Tracheal epithelial cell (primary cell): ENCODE results near the gene CLDN9. TPM values are rescaled to one million over a fixed set of nuclear protein-coding genes. Genes with fewer than 3 reads are reported as not detected.

Experiments used
- total RNA-seq: library from RNA; depleted of rRNA; stranded (reverse); fragments of >200 nt; gene quantifications from 2 replicates; pipeline ENCODE4 v1.2.1, GENCODE V29; 2014

The CLDN9 gene, protein sequence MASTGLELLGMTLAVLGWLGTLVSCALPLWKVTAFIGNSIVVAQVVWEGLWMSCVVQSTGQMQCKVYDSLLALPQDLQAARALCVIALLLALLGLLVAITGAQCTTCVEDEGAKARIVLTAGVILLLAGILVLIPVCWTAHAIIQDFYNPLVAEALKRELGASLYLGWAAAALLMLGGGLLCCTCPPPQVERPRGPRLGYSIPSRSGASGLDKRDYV
- total RNA-seq, result not detected in 2 replicates

DNA sequence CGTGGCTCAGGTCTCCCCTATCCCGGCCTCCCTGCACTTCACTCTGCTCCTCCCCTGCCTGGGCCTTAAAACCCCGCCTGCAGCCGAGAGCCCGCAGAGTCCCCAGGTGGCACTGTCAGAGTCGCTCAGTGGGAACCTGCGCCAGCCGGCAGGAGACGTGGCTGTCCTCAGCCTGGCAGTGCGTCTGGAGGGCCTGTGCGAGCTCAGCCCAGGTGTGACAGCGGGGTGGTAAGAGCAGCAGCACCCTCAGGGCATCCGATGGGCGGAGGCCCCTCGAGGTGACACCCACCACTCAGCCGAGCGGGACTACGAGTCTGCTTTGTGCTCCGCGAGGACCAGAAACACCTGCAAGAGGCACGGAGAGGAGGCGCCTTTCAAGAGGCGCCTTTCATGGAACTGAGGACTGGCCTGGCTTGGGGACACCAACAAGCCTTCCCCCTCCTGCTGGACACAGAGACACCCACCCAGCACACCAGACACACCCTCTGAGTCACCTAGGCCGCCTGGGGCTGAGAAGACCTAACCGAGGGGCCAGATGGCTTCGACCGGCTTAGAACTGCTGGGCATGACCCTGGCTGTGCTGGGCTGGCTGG lies at the start of gene CLDN9:
Gene CLDN9, plus strand, starts transcription at position 96 of the 593 bp plus-strand sequence. Its CDS starts 440 bp downstream, at position 536.

DNA sequence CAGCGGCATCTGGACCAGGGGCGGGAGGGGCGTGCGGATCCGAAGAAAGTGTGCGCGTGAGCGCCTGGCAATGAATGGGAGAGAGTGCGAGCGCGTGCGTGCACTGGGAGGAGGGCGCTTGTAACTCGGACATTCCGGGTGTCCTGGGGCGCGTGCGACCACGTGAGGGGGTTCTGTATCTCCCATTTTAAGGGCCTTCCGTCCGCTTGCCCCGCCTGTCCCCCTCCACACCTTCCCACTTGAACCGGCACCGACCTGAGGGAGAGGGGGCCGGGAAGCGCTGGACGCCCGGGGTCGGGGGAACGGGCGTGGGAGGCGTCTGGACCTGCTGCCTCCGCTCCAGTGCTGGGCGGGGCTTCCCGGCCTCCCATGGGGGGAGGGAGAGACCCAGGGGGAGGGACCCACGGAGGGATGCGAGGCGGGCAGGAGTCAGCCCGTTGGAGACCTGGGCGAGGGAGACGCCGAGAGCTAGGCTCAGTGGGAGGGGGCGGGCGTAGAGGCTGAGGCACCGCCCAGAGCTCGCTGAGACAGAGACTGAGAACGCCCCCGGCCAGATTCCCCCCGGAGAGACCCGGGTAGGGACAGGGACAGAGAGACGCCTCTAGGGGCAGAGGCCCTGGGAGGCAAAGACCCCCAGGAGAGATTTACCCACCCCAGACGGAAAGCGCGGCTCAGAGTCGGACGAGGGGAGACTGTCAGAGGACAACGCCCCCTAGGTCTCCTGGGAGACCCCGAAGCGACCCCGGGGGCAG lies 48.8 kb upstream of the CLDN9 start, which contains the start of gene KREMEN2:
Gene KREMEN2, plus strand, starts transcription at position 553 of the 752 bp plus-strand sequence. CDS start 246 bp downstream, outside the sequence.

DNA sequence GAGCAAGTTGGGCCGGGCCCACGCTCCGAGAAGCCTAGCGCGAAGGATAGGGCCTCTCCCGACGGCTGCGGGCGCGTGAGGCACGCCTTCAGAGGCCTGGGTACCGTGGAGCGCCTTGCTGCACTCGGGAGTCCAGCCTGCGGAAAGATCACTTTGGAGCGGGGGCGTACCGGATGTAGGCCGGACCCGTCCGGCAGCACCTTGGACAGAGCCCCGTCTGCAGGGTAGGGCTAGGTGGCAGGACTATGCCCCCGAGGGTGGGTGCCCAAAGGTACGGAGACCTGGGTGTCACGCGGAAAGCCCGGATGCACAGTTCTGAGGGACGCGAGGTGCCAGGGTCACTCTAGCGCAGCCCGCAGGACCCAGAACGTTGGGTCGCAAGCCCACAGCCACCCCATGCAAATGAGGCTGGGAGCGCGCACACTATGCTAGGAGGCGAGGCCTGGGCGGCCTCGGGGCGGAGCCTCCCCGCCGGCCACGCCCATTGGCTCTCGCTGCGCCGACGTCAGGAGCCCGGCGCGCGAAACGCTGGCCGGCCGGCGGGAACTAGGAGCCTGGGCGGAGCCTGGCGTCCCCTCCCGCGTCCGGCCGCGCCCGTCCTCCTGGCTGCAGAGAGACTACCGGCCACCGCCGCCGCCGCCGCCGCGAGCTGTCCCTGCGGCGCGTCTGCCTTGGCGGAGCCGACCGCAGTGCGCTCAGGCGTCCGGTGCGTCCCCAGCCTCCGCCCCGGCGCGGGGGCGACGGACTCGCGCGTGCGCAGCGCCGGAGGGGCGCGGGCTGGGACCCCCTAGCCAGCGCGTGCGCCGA lies 43.8 kb upstream of the CLDN9 start, which contains the start of gene PAQR4:
Gene PAQR4, plus strand, starts transcription at position 611 of the 807 bp plus-strand sequence. CDS start 327 bp downstream, outside the sequence.

DNA sequence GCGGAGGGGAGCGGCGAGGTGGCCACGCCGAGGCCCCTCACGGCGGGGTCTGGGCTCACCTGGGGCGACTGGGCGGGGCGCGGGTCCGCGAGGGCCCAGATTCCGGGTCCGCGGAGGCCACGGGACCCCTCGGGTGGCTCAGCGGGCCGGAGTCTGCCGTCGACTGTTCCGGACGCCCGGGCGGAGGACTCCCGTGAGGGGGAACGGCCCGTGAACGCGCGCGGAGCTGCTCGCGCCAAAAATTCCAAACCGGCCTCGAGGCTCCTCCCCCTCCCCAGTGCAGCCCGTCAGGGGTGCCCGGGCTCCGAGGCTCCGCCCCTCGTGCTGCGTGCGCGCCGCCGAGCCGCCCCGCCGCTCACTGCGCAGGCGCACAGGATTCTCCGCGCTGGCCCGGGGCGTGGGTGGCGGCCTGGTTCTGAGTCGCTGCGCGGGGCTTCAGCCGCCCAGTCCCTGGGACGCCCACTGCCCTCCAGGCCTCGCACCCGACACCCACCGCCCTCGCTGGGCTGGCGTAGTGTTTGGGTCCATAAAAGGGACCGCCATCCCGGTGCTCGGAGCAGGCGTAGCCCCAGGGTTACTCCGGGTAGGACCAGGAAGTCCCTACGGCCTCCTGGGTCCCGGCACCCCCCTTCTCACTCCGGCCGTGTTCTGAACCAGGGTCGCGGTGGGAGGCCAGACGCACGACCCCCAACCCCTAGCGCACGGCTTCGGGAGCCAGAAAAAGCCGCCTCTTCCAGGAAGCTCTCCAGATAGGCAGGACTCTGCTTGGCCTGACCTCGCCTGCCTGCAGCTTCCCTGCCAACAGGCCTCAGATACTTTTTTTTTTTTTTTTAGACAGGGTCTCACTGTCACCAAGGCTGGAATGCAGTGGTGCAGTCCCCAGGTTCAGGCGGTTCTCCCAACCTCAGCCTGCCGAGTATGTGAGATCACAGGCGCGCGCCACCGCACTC lies 32.2 kb upstream of the CLDN9 start, which contains the start of gene PKMYT1:
Gene PKMYT1, minus strand, starts transcription at position 220 of the 950 bp plus-strand sequence. CDS start 789 bp downstream, outside the sequence.

DNA sequence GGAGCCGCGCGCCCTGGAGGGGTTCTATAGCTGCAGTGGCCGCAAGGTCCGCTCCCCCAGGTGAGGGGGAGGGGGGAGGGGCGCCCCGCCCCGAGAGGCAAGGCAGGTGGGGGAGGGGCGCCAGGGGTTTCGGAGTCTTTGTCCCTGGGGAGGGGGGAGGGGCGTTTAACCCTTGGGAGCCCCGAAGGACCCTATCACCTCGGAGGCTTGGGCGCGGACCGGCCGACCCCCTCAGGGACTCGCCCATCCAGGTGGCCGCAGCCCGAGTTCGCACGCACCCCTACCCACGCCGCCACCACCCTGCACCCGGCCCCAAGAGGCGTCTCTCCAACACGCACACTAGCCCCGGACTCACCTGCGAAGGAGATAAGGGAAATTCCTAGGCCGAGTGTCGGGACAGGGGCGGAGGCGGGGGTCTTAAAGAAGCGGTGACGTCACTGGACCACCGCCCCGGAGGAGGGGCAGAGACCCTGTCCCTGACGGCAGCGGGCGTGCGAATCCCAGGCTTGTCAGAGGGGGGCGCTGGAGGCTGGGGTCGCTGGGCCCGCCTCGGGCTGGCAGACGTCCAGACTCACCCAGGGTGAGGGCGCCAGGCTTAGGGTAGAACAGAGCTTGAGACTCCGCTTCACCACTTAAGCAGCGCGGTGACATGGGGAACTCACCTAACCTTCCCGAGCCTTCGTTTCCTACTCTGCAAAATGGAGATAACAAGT lies 5.2 kb downstream of the CLDN9 start, which contains the start of gene CLDN6:
Gene CLDN6, minus strand, starts transcription at position 390 of the 713 bp plus-strand sequence. CDS start 2,162 bp downstream, outside the sequence.

DNA sequence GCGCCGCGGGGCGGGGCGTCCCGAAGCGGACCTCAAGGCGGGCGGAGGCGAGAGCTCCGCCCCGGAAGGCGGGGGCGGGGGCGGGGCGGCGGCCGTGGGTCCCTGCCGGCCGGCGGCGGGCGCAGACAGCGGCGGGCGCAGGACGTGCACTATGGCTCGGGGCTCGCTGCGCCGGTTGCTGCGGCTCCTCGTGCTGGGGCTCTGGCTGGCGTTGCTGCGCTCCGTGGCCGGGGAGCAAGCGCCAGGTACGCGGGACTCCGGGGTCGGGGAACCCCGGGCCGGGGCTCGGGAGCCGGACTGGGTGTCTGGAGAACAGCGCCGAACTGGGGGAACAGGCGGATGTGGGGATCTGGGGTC lies 7.5 kb downstream of the CLDN9 start, which contains the start of gene TNFRSF12A:
Gene TNFRSF12A, plus strand, starts transcription at position 122 of the 357 bp plus-strand sequence. Its CDS starts 30 bp downstream, at position 152.

DNA sequence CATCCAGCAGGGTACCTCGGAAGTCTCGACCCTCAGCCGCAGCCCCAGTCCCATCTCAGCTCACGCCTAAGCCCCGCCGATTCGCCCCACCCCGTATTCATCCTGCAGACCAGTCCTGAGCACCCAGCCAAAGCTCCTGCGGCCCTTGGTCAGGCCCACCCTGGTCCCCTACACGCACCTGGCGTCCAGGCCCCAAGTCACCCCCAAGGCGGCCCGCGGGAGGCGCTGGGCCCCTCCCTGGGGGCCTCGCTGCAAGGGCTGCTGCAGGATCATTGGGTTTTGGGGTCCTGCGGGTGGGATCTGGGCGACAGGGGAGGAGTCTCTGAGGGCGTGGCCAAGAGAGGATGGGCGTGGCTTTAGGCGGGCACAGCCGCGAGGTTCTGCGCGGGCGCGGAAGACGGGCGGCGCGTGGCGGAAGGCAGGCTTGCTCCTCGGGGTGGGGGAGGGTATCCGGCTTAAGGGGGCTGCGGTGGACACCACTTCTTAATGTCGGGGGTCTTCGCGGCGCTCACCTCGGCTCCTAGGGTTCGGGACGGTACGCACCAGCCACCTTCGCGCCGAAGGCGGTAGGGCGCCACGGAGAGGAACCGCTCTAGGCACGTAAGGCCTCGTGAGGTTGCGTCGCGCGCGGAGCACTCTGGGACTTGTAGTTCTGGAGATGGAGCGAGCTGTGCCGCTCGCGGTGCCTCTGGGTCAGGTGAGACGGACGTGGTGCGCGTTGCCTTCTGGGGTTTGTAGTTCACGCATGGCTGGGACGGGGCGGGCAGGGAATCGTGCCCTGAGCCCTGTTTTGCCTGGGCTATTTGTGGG lies 11.2 kb downstream of the CLDN9 start, which contains the start of the genes HCFC1R1 and THOC6:
Gene HCFC1R1, minus strand, starts transcription at position 274 of the 810 bp plus-strand sequence. Its CDS starts 1 bp downstream, at position 273.
Gene THOC6, plus strand, starts transcription at position 367 of the 810 bp plus-strand sequence. Its CDS starts 292 bp downstream, at position 659.

DNA sequence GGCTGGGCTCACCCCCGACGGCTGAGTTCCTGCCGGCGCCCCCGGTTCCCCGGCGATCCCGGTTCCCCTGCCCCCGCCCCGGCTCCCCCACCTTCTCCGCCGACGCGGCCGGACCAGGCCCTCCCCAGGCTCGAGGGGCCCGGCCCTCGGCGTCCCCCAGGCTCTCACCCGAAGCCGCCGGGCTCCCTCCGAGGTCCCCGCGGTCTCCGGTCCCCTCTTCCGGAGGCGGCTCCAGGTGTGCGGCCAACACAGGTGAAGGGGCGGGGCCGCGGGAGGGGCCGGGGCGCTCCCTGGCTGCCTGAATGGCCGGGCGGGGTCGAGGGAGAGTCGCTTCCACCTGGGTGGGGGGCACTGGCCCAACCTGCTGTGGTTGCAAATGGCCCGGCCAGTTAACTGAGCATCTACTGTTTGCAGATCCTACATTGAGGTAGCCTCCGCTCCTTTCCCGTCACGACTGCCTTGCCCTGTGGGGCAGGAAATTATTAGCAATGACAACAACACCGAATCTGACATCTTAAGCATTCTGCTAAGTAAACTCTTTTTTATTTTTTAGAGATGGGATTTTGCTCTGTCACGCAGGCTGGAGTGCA lies 24.1 kb downstream of the CLDN9 start, which contains the start of gene BICDL2:
Gene BICDL2, minus strand, starts transcription at position 219 of the 590 bp plus-strand sequence. CDS start 1,448 bp downstream, outside the sequence.

DNA sequence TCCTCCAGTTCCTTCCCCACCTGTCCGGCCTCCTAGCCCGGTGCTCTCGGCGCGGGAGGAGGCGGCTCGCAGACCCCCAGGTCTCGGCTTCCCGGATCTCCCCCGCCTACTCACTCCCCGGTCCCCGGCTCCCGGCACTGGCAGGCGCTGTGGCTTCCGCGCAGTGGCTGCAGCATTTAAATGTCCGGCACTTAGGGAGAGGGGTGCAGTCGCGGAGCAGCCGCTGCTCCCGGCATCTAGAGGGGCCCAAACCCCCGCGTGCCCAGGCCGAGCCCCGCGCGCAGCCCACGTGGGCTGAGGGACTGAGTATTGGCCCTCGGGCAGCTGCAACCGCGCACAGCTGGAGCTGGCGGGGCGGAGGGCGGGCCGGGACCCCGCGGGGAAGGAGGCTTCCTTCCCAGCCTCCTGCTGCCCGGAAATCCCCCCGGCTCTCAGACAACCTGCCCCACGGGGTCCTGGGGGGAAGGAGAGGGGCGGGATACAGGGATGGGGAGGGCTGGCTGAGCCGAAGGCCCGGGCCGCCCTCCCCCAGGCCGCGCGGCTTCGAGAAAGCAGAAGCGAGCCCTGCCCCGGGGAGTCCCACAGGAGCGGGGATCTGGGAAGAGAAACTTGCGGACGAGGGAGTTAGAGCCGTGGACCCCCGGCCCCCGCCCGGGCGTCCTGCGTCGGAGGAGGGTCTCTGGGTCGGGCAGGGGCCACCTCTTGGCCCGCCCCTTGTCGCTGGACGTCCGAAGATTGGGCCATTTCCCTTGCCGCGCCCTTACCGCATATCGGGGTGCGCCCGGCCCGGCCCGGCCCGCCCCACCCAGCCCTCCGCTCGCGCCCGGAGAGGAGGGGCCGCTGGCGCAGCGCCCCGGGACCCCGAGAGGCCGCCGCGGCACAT lies 33.3 kb downstream of the CLDN9 start, which contains the start of gene MMP25:
Gene MMP25, plus strand, starts transcription at position 804 of the 883 bp plus-strand sequence. CDS start 357 bp downstream, outside the sequence.

Other genes with a start within 250 kb of the CLDN9 start
- 382 and 420 TPM in 2 replicates for gene ELOB, start 235.6 kb upstream of the CLDN9 start, total RNA-seq
- not detected in 2 replicates for gene PRSS33, start 225.4 kb upstream of the CLDN9 start, total RNA-seq
- not detected in 2 replicates for gene PRSS41, start 214.5 kb upstream of the CLDN9 start, total RNA-seq
- 5.8 and 8.7 TPM in 2 replicates for gene PRSS21, start 195.7 kb upstream of the CLDN9 start, total RNA-seq
- gene ZG16B, start 182.6 kb upstream of the CLDN9 start, total RNA-seq, result 0.64 and 1.4 TPM in 2 replicates
- gene PRSS22, start 154.8 kb upstream of the CLDN9 start, total RNA-seq, result 8.3 and 21.0 TPM in 2 replicates
- 39.2 and 75.9 TPM in 2 replicates for gene FLYWCH2, start 129.7 kb upstream of the CLDN9 start, total RNA-seq
- 41.9 and 48.4 TPM in 2 replicates for gene FLYWCH1, start 101.0 kb upstream of the CLDN9 start, total RNA-seq
- gene KREMEN2, start 48.6 kb upstream of the CLDN9 start, total RNA-seq, result 3.2 and 30.1 TPM in 2 replicates
- gene PAQR4, start 43.6 kb upstream of the CLDN9 start, total RNA-seq, result 7.2 and 17.4 TPM in 2 replicates
- gene PKMYT1, start 32.5 kb upstream of the CLDN9 start, total RNA-seq, result 0.43 and 1.9 TPM in 2 replicates
- 0.21 and 4.8 TPM in 2 replicates for gene CLDN6, start 5.3 kb downstream of the CLDN9 start, total RNA-seq
- 336 and 560 TPM in 2 replicates for gene TNFRSF12A, start 7.4 kb downstream of the CLDN9 start, total RNA-seq
- 8.3 and 21.7 TPM in 2 replicates for gene HCFC1R1, start 11.0 kb downstream of the CLDN9 start, total RNA-seq
- 20.9 and 35.4 TPM in 2 replicates for gene THOC6, start 11.1 kb downstream of the CLDN9 start, total RNA-seq
- gene BICDL2, start 24.0 kb downstream of the CLDN9 start, total RNA-seq, result 10.4 and 11.3 TPM in 2 replicates
- under 0.01 and 0.24 TPM in 2 replicates for gene MMP25, start 33.6 kb downstream of the CLDN9 start, total RNA-seq
- gene IL32, start 52.7 kb downstream of the CLDN9 start, total RNA-seq, result 1.1 and 115 TPM in 2 replicates
- gene ZSCAN10, start 86.4 kb downstream of the CLDN9 start, total RNA-seq, result not detected in 2 replicates
- 23.9 and 35.2 TPM in 2 replicates for gene ZNF205, start 99.7 kb downstream of the CLDN9 start, total RNA-seq
- gene ZNF213, start 122.1 kb downstream of the CLDN9 start, total RNA-seq, result 9.2 and 12.6 TPM in 2 replicates
- gene OR1F1, start 175.3 kb downstream of the CLDN9 start, total RNA-seq, result not detected in 2 replicates
- 7.7 and 8.7 TPM in 2 replicates for gene ZNF200, start 222.2 kb downstream of the CLDN9 start, total RNA-seq
- under 0.01 TPM in 1 of 2 replicates, not detected in the other for gene MEFV, start 243.7 kb downstream of the CLDN9 start, total RNA-seq